Measurements from ENCODE around the gene CFAP70. TPM values are rescaled to one million over a fixed set of nuclear protein-coding genes. Genes with fewer than 3 reads are reported as not detected.

CFAP70 gene
- total and polyA plus RNA-seq, 2 of the 8 experiments (the other 6 are each of a cell fraction or from before 2014, with no cell fraction given) = 0.21 to 0.30 TPM

GRCh38 chr10:73206385-73206784 lies 152.3 kb downstream of the CFAP70 start:
- H2BK120ac ChIP-seq (replicated peaks; ENCODE audit: low read depth, low read length) = no peak overlapping the region
- no peak overlapping the region for H3K14ac ChIP-seq (ENCODE audit: insufficient read length)
- DNase-seq (ENCODE audit: low read depth in 1 of 2, low spot score in 2 of 2) (no peak), FAIRE-seq (no peak)
- no peak overlapping the region for H3K4me2 ChIP-seq (ENCODE audit: insufficient read depth in 1 of 2, low read depth in 2 of 2, low read length in 2 of 2)
- ChIA-PET CTCF (ENCODE audit: partially characterized antibody) (interaction anchor here (1.0 kb wide), 1 partner anchor 10 kb away, joined by 4 read pairs; no protein-coding TSS in a partner anchor), POLR2A (ENCODE audit: partially characterized antibody) (interaction anchor here (1.0 kb wide), 1 partner anchor 40 kb away, joined by 3 read pairs; no protein-coding TSS in a partner anchor)
- H3K27me3 ChIP-seq (replicated peaks in 1 of 4; ENCODE audit: control insufficient read depth in 3 of 4, extremely low read depth in 1 of 4, insufficient read depth in 3 of 4, low read length in 3 of 4) = no peaks in the 10 kb centered on the region
- no peak overlapping the region for H3K56ac ChIP-seq (replicated peaks; ENCODE audit: insufficient read length, low read depth, low read length)
- H3K79me2 ChIP-seq (ENCODE audit: control insufficient read depth in 1 of 2, insufficient read depth in 2 of 2, low read length in 2 of 2) = no peaks in the 10 kb centered on the region
- no peak overlapping the region for H4K91ac ChIP-seq (replicated peaks; ENCODE audit: insufficient read length, low read length)
- no peaks in the 10 kb centered on the region for H4K20me1 ChIP-seq (replicated peaks in 1 of 2; ENCODE audit: control insufficient read depth in 1 of 2, insufficient read depth in 2 of 2, low read length in 2 of 2)
- H3K9ac ChIP-seq (replicated peaks in 1 of 4; ENCODE audit: extremely low read depth in 1 of 4, low read depth in 3 of 4, low read length in 3 of 4) = no peak overlapping the region
- no peak overlapping the region for H3K18ac ChIP-seq (ENCODE audit: extremely low read depth, low read length)
- H2BK12ac ChIP-seq (ENCODE audit: low read depth, low read length) = no peak overlapping the region
- no peak overlapping the region for H3K4ac ChIP-seq (replicated peaks; ENCODE audit: insufficient read length, low read depth, low read length)
- no peak overlapping the region for H3K27ac ChIP-seq (ENCODE audit: low read depth, low read length)
- no peaks in the 10 kb centered on the region for H3K4me1 ChIP-seq (replicated peaks in 1 of 4; ENCODE audit: control insufficient read depth in 3 of 4, insufficient read depth in 4 of 4, low read length in 3 of 4)
- no peak overlapping the region for H3K4me3 ChIP-seq (ENCODE audit: extremely low read depth in 1 of 4, insufficient read depth in 2 of 4, low read depth in 3 of 4, low read length in 4 of 4)
- 93% methylated on average over 5 of the region's 5 CpGs; no CpG with 5 or more reads in 1 of the 2 experiments for WGBS, 2 experiments (ENCODE audit: extremely low coverage in 1 of 2, insufficient coverage in 1 of 2, insufficient read length in 1 of 2, insufficient replicate concordance in 2 of 2, low coverage in 1 of 2, low lambda C conversion rate in 2 of 2, missing lambda C conversion rate in 1 of 2)
- no peak overlapping the region for H4K5ac ChIP-seq (ENCODE audit: insufficient read length, low read depth, low read length)
- no peak overlapping the region for H2BK5ac ChIP-seq (ENCODE audit: low read depth, low read length)
- H2AK5ac ChIP-seq (ENCODE audit: low read depth, low read length) = no peak overlapping the region
- no peak overlapping the region for H2BK15ac ChIP-seq (ENCODE audit: low read length)
- H4K8ac ChIP-seq (ENCODE audit: extremely low read depth, insufficient read depth, low read length) = no peak overlapping the region
- peaks cover 0 to 6% (median 1%) of the 10 kb centered on the region in 4 experiments; a peak in 2 of 8 replicates for H3K36me3 ChIP-seq (ENCODE audit: control insufficient read depth in 2 of 4, insufficient read depth in 4 of 4, low read length in 3 of 4)
- peaks cover 19 to 25% of the 10 kb centered on the region in 2 experiments for H3K9me3 ChIP-seq (ENCODE audit: insufficient read depth in 2 of 2, low read depth in 1 of 2, low read length in 1 of 2)
- H2BK20ac ChIP-seq (ENCODE audit: low read length) = no peak overlapping the region
- no peak overlapping the region for H3K23ac ChIP-seq (ENCODE audit: insufficient read length)
- H3K79me1 ChIP-seq (ENCODE audit: low read depth, low read length) = no peaks in the 10 kb centered on the region
- H2AFZ ChIP-seq (ENCODE audit: low read length) = no peak overlapping the region
- no peaks in the 10 kb centered on the region for H3K23me2 ChIP-seq (ENCODE audit: low read depth, low read length)
- TF ChIP-seq MAX (IDR thresholded peaks at IDR 0.05) (no peak), E2F6 (IDR thresholded peaks at IDR 0.05) (no peak), HDAC6 (IDR thresholded peaks at IDR 0.05; ENCODE audit: low read depth, low read length) (no peak), SUZ12 (IDR thresholded peaks at IDR 0.05; ENCODE audit: low read length) (no peak), MAFK (IDR thresholded peaks at IDR 0.05; ENCODE audit: low read depth, low read length) (no peak), KDM1A (IDR thresholded peaks at IDR 0.05; ENCODE audit: borderline replicate concordance, low read length) (no peak), SIX5 (IDR thresholded peaks at IDR 0.05; ENCODE audit: low read depth, low read length) (no peak), USF2 (IDR thresholded peaks at IDR 0.05; ENCODE audit: low read length) (no peak)
